Common myeloid progenitor, CD34-positive (primary cell): ENCODE data around the gene RBFOX2.
"Not testable (repeated sequence)": the region's sequence is repeated elsewhere in the genome, so short reads cannot be mapped to it uniquely, and the experiment has no call there.

Experiments used
- CTCF ChIA-PET: fragments of 350-600 bp; sonication (Branson Sonifier 250); formaldehyde crosslinking; loops from one replicate; lab custom pipeline; 2021; ENCODE audit warnings: antibody characterized with exemption; lab: Charles Lee
- POLR2A ChIA-PET: fragments of 350-600 bp; sonication (Branson Sonifier 250); formaldehyde crosslinking; loops from one replicate; lab custom pipeline; 2021; ENCODE audit warnings: antibody characterized with exemption; lab: Charles Lee
- DNase-seq, 3 donors: peaks; one replicate each; pipeline versions ENCODE4 v3.0.0 to v3.0.0-alpha.2; 2013
- H3K27ac ChIP-seq, 2 experiments: 1 replicate in 1 of 2; 2 replicates in 1 of 2; pipeline ENCODE4 v1.7.0; 2013; ENCODE audit warnings: inconsistent platforms in 2 of 2, low read length in 2 of 2, mild to moderate bottlenecking in 2 of 2, low read depth in 1 of 2, moderate library complexity in 1 of 2; ENCODE audit not compliant: severe bottlenecking in 2 of 2, insufficient read depth in 1 of 2, poor library complexity in 1 of 2
- H3K27me3 ChIP-seq, 5 experiments: replicated peaks in 2 of 5; 1 replicate in 3 of 5; 2 replicates in 2 of 5; pipeline versions ENCODE4 v1.6.1 to v1.7.0; 2013; ENCODE audit warnings: low read length in 4 of 5, mild to moderate bottlenecking in 2 of 5, moderate library complexity in 2 of 5, inconsistent platforms in 1 of 5; ENCODE audit not compliant: insufficient read depth in 5 of 5, control insufficient read depth in 4 of 5
- H3K36me3 ChIP-seq, 4 experiments: 1 replicate in 2 of 4; 2 replicates in 2 of 4; pipeline versions ENCODE4 v1.6.1 to v1.7.0; 2013; ENCODE audit warnings: low read length in 3 of 4, control low read depth in 1 of 4, mild to moderate bottlenecking in 1 of 4; ENCODE audit not compliant: control insufficient read depth in 4 of 4, insufficient read depth in 4 of 4
- H3K4me1 ChIP-seq, 4 experiments: 1 replicate in 3 of 4; 2 replicates in 1 of 4; pipeline versions ENCODE4 v1.6.1 to v1.7.1; 2013; ENCODE audit warnings: low read length in 3 of 4, mild to moderate bottlenecking in 3 of 4, control low read depth in 1 of 4, inconsistent platforms in 1 of 4, moderate library complexity in 1 of 4; ENCODE audit not compliant: control insufficient read depth in 4 of 4, insufficient read depth in 4 of 4; ENCODE audit errors: control extremely low read depth in 1 of 4
- H3K4me3 ChIP-seq, 7 experiments: 1 replicate in 4 of 7; 2 replicates in 3 of 7; pipeline versions ENCODE4 v1.5.1 to v1.7.0; 2013; ENCODE audit warnings: mild to moderate bottlenecking in 7 of 7, low read length in 6 of 7, moderate library complexity in 6 of 7, inconsistent platforms in 2 of 7, low read depth in 2 of 7, control low read depth in 1 of 7; ENCODE audit not compliant: insufficient read depth in 4 of 7, control insufficient read depth in 1 of 7; ENCODE audit errors: extremely low read depth in 1 of 7
- H3K9me3 ChIP-seq, 5 experiments: 1 replicate in 4 of 5; 2 replicates in 1 of 5; pipeline versions ENCODE4 v1.6.1 to v1.7.1; 2013; ENCODE audit warnings: low read length in 4 of 5, mild to moderate bottlenecking in 2 of 5, inconsistent platforms in 1 of 5, low read depth in 1 of 5, moderate library complexity in 1 of 5; ENCODE audit not compliant: control insufficient read depth in 4 of 5, insufficient read depth in 2 of 5; ENCODE audit errors: control extremely low read depth in 1 of 5
- WGBS: methylation state at CpG from one replicate; pipeline ENCODE4 v1.1.5; 2013; ENCODE audit not compliant: insufficient coverage; 5-methylcytosine and 5-hydroxymethylcytosine counted together

RBFOX2 gene

GRCh38 chr22:35806668-35807067 lies 222.0 kb downstream of the RBFOX2 start:
- POLR2A ChIA-PET, H3K9me3 ChIP-seq, CTCF ChIA-PET, H3K4me1 ChIP-seq, H3K27me3 ChIP-seq, DNase-seq, H3K27ac ChIP-seq, H3K4me3 ChIP-seq: not testable (repeated sequence)
- WGBS: 100% methylated on average over 3 of the region's 8 CpGs
- peaks cover 0 to 18% (median under 1%) of the 10 kb centered on the region in 4 experiments for H3K36me3 ChIP-seq

GRCh38 chr22:35805466-35805865 lies 223.2 kb downstream of the RBFOX2 start:
- CTCF ChIA-PET: no interaction called here
- POLR2A ChIA-PET: no interaction called here
- no CpG with 5 or more reads among the region's 2 CpGs for WGBS
- H3K27me3 ChIP-seq: no peaks in the 10 kb centered on the region
- peaks cover 0 to 18% (median under 1%) of the 10 kb centered on the region in 4 experiments for H3K36me3 ChIP-seq
- no peak for DNase-seq
- no peak overlapping the region for H3K4me3 ChIP-seq
- no peaks in the 10 kb centered on the region for H3K4me1 ChIP-seq
- peaks cover 0 to 6% (median 0%) of the 10 kb centered on the region in 5 experiments for H3K9me3 ChIP-seq
- H3K27ac ChIP-seq: no peak overlapping the region

- H3K27ac ChIP-seq: no peak overlapping the region
- no peak overlapping the region for H3K4me3 ChIP-seq
- ChIA-PET POLR2A (no interaction called here), CTCF (no interaction called here)
- DNase-seq: no peak
- H3K4me1 ChIP-seq: no peaks in the 10 kb centered on the region
- peaks cover 0 to 6% (median 0%) of the 10 kb centered on the region in 5 experiments for H3K9me3 ChIP-seq
- H3K27me3 ChIP-seq: no peaks in the 10 kb centered on the region
- no CpG with 5 or more reads among the region's 1 CpG for WGBS
- peaks cover 0 to 15% (median under 1%) of the 10 kb centered on the region in 4 experiments for H3K36me3 ChIP-seq
Observed at GRCh38 chr22:35804421-35804820, 224.2 kb downstream of the RBFOX2 start.

GRCh38 chr22:35802885-35803284 lies 225.7 kb downstream of the RBFOX2 start:
- POLR2A ChIA-PET: no interaction called here
- DNase-seq: no peak
- Histone ChIP-seq H3K27me3 (no peaks in the 10 kb centered on the region), H3K9me3 (peaks cover 0 to 6% (median 0%) of the 10 kb centered on the region in 5 experiments), H3K4me1 (no peaks in the 10 kb centered on the region), H3K36me3 (peaks cover 0 to 10% (median under 1%) of the 10 kb centered on the region in 4 experiments), H3K4me3 (no peak overlapping the region), H3K27ac (no peak overlapping the region)
- CTCF ChIA-PET: interaction anchor here (0.7 kb wide), 1 partner anchor 23 kb away, joined by 3 read pairs; no protein-coding TSS in a partner anchor
- WGBS: no CpG with 5 or more reads among the region's 2 CpGs

GRCh38 chr22:35801301-35801700 lies 227.3 kb downstream of the RBFOX2 start:
- CTCF ChIA-PET, H3K4me3 ChIP-seq, H3K27ac ChIP-seq, DNase-seq, H3K27me3 ChIP-seq, H3K4me1 ChIP-seq, H3K9me3 ChIP-seq: not testable (repeated sequence)
- POLR2A ChIA-PET: interaction anchor here (0.6 kb wide), 1 partner anchor 155 kb away, joined by 5 read pairs; no protein-coding TSS in a partner anchor
- WGBS: 100% methylated on average over 2 of the region's 3 CpGs
- peaks cover 0 to 10% (median under 1%) of the 10 kb centered on the region in 4 experiments for H3K36me3 ChIP-seq

- H3K4me1 ChIP-seq: no peaks in the 10 kb centered on the region
- no peaks in the 10 kb centered on the region for H3K27me3 ChIP-seq
- DNase-seq: no peak
- ChIA-PET CTCF (no interaction called here), POLR2A (no interaction called here)
- H3K27ac ChIP-seq: no peak overlapping the region
- peaks cover 0 to under 1% (median 0%) of the 10 kb centered on the region in 5 experiments for H3K9me3 ChIP-seq
- H3K36me3 ChIP-seq: peaks cover 0 to 3% (median 0%) of the 10 kb centered on the region in 4 experiments
- WGBS: 80% methylated on average over 1 of the region's 1 CpG
- H3K4me3 ChIP-seq: no peak overlapping the region
Observed at GRCh38 chr22:35799150-35799549, 229.5 kb downstream of the RBFOX2 start.

GRCh38 chr22:35797411-35797810 lies 231.2 kb downstream of the RBFOX2 start:
- Histone ChIP-seq H3K36me3 (peaks cover 0 to under 1% (median 0%) of the 10 kb centered on the region in 4 experiments), H3K27ac (no peak overlapping the region), H3K4me1 (no peaks in the 10 kb centered on the region), H3K27me3 (no peaks in the 10 kb centered on the region), H3K4me3 (no peak overlapping the region), H3K9me3 (no peaks in the 10 kb centered on the region)
- ChIA-PET POLR2A (no interaction called here), CTCF (no interaction called here)
- 92% methylated on average over 2 of the region's 4 CpGs for WGBS
- no peak for DNase-seq
